GM18499 (cell line): ENCODE data around the gene STK24.

Source experiments
- ATAC-seq: cut with Tn5 transposase; IDR thresholded peaks from one replicate; pipeline ENCODE4 v1.9.1; 2021; ENCODE audit warnings: moderate number of reproducible peaks; ENCODE audit not compliant: insufficient read depth, unreplicated experiment

Gene STK24

DNA sequence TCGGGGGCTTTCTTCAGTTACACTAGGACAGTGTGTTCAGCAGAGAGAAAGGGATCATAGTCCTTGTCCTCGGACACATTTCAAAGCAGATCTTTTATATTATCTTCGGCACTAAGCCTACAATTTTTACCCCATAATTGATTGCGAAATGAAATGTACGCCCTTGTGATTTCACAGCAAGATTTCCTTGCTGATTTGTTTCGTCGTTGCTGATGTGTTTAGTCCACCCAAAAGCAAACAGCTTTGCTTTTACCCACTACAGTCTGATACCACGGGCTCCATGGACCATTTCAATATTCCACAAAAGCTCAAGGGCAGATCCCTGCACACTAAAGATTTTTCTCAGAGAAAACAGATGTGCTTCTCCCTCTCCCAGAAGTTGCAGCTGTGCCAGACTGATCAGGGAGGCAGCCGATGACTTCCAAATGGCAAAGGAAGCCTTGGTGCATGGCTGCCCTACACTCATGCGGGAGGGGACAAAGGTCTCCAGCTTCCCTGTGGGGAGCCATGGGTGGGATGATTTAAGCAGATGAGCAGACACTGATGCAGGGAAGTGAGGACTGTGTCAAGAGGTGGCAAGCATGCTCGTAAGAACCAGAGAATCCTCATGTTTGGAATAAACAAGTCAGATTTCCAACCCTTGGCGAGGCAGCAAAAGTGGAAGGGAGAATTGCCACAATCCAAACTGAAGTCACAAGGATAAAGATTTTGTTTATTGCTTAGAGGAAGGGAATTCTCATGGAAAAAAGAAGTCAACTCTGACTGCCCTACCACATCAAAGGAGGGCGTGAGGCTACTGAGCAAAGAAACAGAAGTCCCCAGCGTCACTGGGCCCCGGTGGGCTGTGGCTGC is 81.1 kb downstream of the STK24 start:
- ATAC-seq = no peak

DNA sequence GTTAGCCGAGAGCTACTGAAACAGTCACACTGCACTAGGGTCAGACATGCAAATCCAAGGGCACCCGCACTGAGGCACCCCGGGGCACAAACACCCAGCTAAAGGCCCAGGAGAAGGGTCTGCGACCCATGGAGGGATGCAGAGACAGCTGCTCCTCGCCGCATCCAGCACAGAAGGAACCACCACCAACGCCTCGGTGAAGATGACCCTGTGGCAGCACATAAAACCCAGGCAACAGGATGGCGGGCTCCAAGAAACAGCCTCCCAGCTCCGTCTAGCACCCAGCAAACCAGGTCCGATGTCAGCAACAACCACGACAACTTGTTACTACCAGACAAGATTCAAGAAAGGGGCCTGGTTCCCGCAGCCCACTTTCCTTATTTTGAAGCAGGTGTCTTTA is 82.1 kb downstream of the STK24 start:
- no peak for ATAC-seq

DNA sequence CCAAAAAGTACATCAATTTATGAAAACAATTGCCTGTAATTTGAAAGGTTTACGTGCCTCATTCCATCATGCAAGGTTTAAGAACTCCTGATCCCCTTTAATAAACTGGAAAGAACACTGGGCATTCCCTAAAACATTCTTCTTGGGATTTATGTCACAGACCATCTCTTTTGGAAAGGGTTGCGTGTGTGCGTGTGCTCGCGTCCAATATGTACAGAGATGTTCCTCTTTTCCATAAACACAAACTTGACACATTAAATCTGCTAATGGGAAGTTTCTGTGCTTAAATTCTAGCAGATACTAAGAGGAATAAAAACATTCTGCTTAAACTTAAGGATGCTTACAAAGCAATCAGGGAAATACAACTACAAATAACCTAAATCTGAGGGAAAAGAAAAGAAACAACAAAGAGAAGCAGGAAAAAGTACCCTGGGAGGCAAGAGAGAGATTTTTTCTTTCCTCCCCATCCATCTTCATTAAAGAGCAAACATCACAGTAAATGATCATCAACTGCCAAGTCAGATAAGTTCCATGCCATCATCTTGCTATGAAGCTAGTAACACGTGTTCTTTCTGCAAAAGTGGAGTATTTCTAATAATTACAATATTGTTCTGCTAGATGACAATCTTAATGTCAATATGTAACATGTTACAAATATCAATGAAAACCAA is 83.7 kb downstream of the STK24 start:
- no peak for ATAC-seq

DNA sequence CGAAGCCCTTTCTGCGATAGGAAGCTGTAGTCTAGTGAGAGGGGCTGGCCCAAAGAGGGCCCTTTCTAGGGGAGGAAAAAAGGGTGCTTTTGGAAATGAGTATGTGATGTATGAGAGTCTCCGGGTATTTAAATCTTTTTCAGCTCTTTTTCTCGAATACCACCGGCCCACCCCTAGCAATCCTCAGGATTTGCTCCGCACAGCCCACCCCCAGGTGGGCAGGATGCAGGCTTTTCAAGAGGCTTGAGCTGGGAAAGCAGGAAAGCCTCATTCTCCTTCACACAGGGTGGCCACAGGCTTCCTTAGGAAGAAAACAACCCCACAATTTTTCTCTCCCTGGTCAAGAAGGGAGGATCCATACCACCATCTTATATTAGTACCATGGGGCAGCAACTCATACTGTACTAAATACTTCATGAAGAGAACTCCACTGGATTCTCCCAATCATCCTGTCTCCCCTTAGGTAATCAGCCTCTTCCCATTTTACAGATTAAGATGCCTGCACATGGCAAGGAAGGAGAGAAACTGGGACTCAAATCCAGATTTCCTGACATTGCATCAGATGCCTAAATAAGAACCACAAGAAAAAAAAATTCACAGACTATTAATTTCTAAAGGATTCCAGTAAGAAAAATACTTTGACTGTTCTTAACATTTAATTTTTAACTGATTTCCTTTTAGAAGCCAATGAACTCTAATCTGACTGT is 84.4 kb downstream of the STK24 start:
- no peak for ATAC-seq

DNA sequence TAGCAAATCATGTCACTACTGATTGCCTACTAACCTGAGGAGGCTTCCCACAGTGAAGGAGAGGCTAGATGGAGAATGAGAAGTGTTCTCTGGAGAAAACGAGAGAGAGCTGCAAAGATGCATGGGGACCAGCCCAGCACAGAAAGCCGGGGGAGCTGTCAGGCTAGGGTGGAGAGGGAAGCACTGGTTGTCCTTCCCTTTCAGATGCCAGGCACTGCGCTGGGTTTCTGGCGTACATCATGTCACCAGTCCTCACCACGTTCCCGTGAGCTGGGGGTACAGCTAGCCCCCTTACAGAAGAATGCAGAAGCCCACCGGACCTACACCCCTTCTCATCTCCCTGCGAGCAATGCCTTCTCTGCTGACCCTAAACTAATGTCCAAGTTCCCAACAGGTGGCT is 86.0 kb downstream of the STK24 start:
- ATAC-seq = no peak

DNA sequence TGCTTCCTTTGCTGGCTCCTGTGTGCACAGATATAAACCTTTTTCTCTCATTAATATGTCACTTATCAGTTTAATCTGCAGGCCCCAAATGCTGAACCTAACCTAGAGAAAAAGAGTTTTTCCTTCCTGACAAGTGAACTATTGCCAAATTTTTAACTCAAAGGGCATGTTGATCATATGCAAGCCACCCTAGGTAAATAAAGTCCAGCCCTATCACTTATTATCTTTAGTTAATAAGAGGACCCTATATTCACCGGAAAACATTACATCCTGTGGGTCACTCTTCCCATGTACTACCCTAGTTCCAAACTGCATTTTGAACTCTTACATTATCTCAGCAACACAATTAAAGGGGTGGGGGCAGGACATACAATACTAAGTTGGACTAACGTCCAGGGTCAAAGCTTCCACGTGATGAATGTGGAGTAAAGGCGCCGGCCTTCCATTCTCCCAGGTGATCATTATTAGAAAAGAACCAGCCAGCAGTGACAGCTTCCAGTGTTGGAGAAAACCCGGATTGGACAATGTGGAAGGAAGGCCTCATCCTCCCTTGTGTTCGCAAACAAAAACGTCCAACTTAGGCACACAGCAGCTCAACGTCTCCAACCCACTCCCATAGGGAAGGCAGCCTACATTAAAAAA is 86.6 kb downstream of the STK24 start:
- no peak for ATAC-seq

DNA sequence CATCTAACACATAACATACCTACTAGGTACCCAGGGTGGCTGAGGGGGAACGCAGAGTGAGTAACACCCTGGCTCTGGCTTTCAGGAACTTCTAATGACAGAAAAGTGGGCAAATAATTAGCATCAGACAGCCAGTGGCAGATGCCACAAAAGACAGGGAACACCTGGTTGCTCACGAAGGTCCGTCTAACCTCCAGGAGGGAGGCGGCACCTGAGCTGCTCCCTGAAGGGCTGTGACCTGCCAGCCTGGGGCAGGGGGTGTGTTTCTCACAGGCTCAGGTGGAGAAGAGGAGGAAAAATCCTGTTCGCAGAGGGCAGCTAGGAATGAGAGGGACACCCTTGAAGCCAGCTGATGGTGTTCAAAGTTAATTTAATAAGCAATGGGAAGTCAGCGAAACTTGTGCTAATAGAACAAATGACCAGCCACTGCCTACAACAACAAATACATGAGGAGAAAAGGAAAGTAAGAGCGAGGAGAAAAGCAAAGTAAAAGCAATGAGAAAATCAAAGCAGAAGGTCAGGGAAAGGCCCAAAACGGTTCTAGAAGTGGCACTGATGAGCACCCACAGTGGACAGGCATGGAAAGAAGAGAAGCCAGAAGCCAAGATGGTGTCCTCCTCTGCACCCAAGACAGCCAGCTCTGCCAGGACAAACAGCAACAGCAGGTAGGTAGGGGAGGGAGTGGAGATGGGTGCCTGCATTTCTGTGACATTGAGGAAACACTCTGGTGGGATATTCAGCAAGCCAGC is 87.3 kb downstream of the STK24 start:
- ATAC-seq = no peak

DNA sequence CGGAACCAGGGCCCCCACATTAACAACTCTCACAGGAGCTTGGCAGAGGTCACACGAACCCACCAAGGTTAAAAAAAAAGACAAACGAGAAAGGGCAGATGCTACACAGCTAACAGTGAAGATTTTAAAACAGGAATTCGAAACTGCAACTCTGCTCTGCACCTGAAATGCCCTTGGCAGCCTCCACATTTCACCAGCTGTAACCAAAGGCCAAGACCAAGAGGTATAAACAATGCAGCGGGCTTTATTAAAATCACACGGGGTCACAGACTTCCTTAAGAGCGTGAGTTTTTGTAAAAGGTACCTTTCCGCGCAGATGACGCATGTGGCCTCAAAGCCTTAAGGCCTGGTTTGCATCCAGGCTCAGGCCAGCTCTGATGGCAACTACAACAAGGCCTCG is 88.2 kb downstream of the STK24 start:
- no peak for ATAC-seq

DNA sequence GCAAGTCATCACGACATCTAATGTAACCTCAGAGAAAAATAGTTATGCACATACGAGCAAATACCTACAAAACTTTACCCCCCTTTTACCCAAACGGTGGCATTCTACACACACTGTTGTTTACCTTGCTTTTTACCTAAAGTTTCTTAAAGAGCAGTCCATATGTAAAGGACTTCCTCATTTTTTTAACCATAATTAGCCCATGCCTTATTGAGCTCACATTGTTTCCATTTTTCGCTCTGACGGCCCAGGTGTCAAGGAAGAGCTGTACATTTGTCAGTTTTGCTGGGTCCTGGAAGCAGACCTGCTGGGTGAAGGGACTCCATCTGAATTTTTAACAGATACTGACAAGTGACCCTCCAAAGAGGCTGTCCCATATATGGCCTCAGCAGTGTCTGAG is 89.4 kb downstream of the STK24 start:
- ATAC-seq = no peak

DNA sequence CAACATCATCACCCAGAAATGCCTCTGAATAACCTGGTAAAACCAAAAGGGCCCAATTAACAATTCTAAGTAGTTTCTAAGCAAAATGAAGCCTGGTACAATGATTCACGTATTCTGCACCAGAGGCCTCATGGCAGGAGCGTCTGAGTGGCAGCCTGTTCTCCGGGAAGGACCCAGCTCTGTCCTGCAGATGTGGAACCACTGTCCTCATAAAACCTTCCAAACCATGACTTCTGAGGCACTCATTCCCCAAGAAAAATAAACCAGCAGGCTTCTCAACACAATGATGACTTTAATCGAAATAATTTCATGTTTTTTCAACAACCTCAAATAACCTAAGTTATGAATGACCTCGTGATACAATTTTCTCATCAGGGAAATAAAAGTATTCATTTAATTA is 89.9 kb downstream of the STK24 start:
- no peak for ATAC-seq

DNA sequence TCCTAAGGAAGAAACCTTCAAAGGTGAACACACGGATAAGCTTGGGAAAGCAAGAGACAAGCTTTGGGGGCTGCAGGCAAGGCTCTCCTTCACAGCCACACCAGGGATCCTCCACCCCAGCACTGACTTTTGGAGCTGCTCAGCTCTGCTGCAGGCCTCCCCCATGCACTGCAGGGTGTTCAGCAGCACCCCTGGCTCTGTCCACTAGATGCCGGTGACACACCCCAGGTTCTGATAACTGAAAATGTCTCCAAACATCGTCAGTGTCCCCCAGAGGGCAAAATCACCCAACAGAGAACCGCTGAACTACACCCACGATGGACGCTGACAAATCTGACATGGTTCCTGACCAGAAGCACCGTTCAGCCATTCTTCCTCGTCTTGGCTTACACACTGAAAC is 90.5 kb downstream of the STK24 start:
- no peak for ATAC-seq

DNA sequence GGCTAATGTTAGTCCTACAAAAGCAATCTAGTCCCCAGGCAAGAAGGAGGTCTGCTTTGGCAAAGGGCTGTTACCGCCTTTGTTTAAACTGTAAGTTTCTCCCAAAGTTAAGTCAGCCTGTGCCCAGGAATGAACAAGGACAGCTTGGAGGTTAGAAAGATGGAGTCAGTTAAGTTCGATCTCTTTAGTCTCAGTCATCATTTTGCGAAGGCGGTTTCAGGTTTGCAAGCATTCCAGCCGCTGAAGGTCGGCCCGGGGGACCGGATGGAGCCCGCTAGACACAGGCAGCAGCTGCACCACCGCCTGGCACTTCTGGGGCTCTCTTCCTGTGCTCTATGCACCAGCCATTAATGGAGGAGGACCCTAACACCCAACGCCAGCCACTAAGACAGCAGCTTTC is 91.3 kb downstream of the STK24 start:
- ATAC-seq = no peak

DNA sequence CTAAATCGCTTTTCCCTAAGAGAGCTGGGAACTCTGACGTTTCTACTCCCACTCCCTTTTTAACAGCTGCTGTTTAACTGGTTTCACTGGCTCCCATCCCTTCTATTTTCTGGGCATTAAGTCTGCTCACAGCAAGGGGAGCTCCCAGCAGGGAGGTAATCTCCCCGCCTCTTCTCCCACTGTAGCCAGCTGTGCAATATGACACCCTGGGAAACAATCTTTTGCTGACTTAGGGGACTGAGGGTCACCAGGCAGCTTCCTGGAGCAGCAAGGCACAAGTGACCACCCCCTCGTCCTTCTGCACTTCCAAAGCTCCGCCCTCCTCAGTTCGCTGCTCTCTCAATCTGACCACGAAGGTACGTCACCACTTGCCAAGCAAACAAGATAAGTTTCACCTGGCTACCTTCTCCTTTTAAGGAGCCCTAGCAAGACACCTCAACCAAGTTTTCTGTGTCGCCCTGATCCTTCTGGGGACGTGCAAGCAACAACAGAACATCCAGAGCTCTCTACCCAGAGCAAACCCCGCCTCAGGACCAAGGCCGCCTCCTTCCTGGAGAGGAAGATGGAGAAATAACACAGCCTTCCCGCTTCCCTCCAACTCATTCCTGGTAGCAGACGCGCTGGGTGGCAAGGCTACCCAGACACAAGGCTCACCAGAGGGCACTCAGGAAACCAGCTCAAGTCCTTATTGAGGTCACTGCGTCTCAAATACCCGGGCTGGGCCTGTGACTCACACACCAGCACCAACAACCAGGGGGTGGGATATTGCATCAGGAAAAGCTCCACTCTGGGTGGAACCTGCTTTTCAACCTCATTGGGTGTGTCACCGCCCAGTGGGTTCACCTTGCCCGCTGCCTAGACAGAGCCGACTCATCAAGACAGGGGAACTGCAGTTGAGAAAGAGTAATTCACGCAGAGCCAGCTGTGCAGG is 92.4 kb downstream of the STK24 start:
- no peak for ATAC-seq

DNA sequence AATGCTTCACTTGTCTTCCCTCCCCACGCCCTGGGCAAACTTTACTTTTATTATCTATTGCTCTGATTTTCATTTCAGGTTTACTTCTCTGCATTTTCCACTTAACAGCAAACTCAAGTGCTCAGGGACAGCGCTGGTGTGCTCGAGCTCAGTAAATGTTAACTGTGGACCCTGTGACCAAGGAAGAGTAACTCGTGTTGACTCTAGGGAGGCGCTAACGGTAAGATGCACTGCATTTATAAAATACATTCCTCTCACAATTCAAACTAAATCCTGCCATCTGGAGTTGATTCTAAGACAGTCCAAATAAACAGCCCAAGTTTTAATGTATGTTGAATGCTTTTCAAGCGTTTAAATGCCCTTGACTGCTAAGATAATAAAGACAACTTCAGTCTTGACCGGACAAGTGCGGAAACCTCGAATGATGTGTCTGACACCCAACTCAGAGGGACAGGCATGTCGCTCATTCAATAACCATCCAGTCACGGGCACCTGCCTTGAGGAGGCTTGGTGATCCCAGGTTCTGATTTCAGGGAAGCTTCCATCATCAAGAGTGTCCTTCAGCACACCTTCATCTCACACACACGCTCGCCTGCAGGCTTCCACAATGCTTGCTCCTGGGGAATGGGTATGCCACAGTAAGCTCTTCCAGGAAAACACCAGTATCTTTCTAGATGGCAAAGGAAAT is 93.2 kb downstream of the STK24 start:
- no peak for ATAC-seq

DNA sequence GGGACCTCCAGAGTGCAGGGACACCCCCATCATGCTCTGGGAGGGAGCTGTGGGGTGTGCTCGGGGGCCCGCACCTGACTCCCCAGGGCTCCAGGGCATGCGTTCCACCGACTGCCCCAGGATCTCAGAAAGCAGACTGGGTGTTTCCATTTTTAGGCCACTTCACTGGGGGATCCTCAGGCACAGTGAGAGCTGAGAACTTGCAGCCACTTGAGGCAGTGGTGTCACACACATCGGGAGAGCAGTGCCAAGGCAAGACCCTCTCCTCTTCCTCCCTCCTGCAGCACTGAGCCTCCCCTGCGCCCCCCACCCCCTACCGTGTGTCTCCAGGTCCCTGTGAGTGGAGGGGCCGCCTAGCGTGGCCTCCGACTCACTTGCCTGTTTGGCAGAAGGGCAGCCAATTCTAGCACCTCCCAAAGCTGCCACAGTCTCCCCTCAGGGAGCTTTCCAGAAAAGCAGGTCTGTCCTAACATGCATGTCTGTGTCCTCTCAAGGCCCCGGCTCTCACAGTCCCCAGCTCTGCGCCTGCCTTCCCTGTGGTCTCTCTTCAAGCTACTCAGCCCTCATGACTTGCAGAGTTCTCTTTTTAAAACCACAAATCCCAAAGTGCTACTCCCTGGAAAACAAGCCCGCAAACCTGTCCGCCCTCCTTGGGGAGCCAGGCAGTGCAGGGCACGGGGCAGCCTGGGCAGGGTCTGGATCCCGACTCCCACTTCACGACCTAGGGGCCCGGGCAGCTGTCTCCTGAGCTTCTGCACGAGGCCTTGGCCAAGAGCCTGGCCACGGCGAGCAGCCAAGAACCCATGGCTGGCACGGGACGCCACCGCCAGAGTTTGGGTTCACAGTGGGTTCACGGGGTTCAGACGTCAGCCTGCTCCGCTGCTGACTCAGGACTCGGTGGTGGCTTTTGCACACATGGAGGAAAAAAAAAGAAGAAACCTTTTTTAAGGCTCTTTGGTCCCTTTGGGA is 94.1 kb downstream of the STK24 start:
- ATAC-seq = no peak

DNA sequence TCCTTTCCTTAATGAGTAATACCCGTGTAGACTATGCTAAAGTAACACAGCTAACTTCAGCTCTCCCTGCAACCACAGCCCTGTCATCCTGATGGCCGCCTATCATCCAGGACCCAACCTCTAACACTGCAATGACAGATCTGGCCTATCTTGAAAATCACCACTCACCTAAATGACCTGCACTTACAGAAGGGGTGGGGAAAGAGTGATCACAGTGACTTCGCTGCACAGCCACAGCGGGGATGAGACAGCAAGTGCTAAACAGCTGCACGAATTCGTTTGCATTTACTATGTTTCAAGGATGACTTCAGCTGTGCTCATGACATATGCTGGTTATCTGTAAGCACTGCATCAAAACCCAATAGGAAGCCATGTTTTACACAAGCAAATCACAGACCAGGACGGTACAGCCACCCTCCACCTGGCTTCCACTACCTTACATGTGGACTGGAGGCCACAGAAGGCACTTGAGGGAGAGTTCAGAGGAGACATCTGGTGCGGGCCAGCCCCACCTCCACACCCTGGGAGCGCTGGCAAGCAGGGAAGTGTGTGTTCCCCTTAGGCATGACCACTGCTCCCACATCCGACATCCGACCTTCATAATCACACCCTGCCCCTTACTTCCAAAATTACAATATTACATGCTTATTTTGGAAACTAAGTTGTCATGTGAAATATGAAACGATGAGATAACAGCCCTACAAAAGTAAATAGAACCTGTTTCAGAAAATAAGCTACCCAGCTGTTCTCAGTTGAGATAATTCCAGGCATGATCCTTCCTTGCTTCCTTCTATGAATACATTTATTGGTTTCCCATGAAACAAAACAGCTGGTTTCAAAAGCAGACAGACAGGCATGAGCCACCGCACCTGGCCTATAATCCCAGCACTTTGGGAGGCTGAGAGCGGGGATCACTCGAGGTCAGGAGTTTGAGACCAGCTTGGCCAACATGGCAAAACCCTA is 95.7 kb downstream of the STK24 start:
- ATAC-seq = peak; percentile 34
